ENCODE measurements around the gene SNTA1. TPM values are rescaled to one million over a fixed set of nuclear protein-coding genes. Genes with fewer than 3 reads are reported as not detected.

SNTA1 gene
- total and polyA plus RNA-seq, 9 of the 15 experiments (the other 6 are each of a cell fraction or from before 2014, with no cell fraction given) = 1.2 to 40.8 (median 20.3) TPM

- TF ChIP-seq ZBTB33 (CRISPR knock-in tag; IDR thresholded peaks at IDR 0.05) = no peak
- TF ChIP-seq ZNF184 (CRISPR knock-in tag; IDR thresholded peaks at IDR 0.05) = no peak
- TF ChIP-seq ATF1 (CRISPR knock-in tag; IDR thresholded peaks at IDR 0.05) = peak; percentile 38; the same call in 1 of the 2 replicates
- peak; percentile 86 for TF ChIP-seq ATF1 (tag; IDR thresholded peaks at IDR 0.05)
- no peak for TF ChIP-seq POLR3G (IDR thresholded peaks at IDR 0.05; ENCODE audit: extremely low read depth, insufficient read length, insufficient replicate concordance)
- no peak for TF ChIP-seq ZNF280B (CRISPR knock-in tag; IDR thresholded peaks at IDR 0.05)
- no peak for TF ChIP-seq CLOCK (CRISPR knock-in tag; IDR thresholded peaks at IDR 0.05; ENCODE audit: borderline replicate concordance)
- TF ChIP-seq TAL1 (IDR thresholded peaks at IDR 0.05) = no peak
- no peak for TF ChIP-seq RBM25 (IDR thresholded peaks at IDR 0.05; ENCODE audit: low read depth, low read length, severe bottlenecking)
- TF ChIP-seq ZNF639 (CRISPR knock-in tag; conservative IDR thresholded peaks at IDR 0.05 in 1 of 2, IDR thresholded peaks at IDR 0.05 in 1 of 2) = no peak
- TF ChIP-seq ZNF586 (CRISPR knock-in tag; conservative IDR thresholded peaks at IDR 0.05) = no peak
- TF ChIP-seq HSF4 (CRISPR knock-in tag; IDR thresholded peaks at IDR 0.05; ENCODE audit: borderline replicate concordance) = no peak
- no peak for TF ChIP-seq RREB1 (CRISPR knock-in tag; IDR thresholded peaks at IDR 0.05)
- TF ChIP-seq ASH1L (IDR thresholded peaks at IDR 0.05; ENCODE audit: borderline replicate concordance, low read depth, partially characterized antibody) = no peak
Observed at GRCh38 chr20:33489495-33490022, 46.0 kb upstream of the SNTA1 start (continued).
